Measurements from ENCODE around the gene NOL3.

NOL3 gene

DNA sequence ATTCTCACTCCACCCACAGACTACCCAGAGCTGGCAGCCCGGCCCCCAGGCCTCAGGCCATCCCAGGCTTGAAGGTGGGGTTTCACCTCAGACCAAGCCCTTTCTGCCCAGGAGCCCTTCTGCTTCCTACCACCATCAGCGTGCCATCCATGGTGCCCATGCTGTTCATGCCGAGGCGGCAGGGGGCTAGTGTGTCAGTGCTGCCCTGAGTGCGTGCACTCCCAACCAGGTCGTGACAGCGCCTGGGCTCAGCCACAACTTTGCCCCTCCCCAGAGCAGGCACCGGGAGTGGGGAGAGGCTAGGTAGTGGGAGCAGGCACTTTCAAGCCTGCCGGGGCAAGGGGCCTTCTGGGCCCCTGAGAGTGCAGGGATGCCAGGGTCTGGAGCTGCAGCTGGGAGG lies 28.0 kb upstream of the NOL3 start:
- in situ Hi-C loops (cut with MboI; ENCODE audit: low sequenced_read_pairs, unreplicated experiment), result no loop called here
- no peak for DNase-seq (ENCODE audit: low spot score)
- no peak for TF ChIP-seq CTCF (IDR thresholded peaks at IDR 0.05; ENCODE audit: borderline replicate concordance, control extremely low read depth, extremely low read depth, insufficient read depth, missing control alignments)

GRCh38 chr16:67144943-67145342 lies 25.4 kb upstream of the NOL3 start:
- TF ChIP-seq CTCF (IDR thresholded peaks at IDR 0.05; ENCODE audit: borderline replicate concordance, control extremely low read depth, extremely low read depth, insufficient read depth, missing control alignments), result no peak
- in situ Hi-C loops (cut with MboI; ENCODE audit: low sequenced_read_pairs, unreplicated experiment), result no loop called here
- DNase-seq (ENCODE audit: low spot score), result no peak

DNA sequence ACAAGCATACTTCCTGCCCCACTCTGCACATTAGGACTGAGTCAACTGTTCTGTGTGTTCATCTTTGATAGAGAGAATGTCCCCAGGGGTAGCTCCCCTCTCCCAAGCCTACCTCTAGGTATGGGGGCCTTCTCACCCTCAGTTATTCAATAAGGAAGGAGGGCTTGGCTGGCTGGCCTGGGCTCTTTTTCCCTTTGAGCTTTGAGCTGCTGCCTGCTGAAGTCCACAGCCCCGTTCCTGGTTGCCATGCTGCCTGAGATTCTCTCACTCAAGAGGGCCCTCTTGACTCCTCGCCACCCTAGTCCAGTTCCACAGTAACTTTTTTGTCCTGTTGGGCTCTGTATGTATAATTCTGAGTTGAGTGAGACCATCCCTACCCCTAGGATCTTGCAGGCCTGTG lies 24.6 kb upstream of the NOL3 start:
- TF ChIP-seq CTCF (IDR thresholded peaks at IDR 0.05; ENCODE audit: borderline replicate concordance, control extremely low read depth, extremely low read depth, insufficient read depth, missing control alignments), result no peak
- in situ Hi-C loops (cut with MboI; ENCODE audit: low sequenced_read_pairs, unreplicated experiment), result no loop called here
- DNase-seq (ENCODE audit: low spot score), result no peak

GRCh38 chr16:67146523-67147357 lies 23.6 kb upstream of the NOL3 start:
- no peak for TF ChIP-seq CTCF (IDR thresholded peaks at IDR 0.05; ENCODE audit: borderline replicate concordance, control extremely low read depth, extremely low read depth, insufficient read depth, missing control alignments)
- in situ Hi-C loops (cut with MboI; ENCODE audit: low sequenced_read_pairs, unreplicated experiment), result no loop called here
- DNase-seq (ENCODE audit: low spot score), result no peak

DNA sequence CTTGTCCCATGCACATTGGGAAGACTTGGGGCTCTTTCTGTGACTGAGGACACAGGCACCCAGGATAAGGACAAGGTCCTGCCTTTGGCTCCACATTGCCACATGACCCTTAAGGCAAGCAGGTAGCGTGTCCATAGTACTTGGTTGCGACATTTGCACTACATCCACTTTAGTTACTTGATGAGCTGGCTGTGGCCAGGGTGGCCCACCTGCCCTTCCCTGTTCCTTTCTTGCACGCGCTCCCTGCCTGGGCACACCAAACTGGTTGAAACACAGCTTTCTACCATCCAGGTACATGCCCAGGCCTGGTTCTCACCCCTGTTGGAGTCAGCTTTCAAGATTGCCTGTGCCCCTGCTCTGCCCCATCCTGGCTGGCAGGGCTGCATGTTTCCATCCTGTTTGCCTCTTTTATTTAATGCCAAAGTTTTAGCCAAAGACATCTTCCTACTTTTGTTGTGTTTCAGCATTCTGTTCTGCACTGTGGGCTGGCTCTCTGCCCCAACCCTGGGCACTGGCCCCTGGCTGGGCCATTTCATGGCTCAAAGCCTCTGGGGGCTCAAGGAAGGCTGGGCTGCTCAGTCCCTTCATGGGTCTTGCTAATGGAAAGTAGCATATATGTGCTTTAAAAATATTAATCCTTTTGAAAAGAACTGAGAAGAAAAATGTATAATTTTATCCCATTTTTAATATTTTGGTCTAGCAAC lies 22.7 kb upstream of the NOL3 start:
- no peak for DNase-seq (ENCODE audit: low spot score)
- TF ChIP-seq CTCF (IDR thresholded peaks at IDR 0.05; ENCODE audit: borderline replicate concordance, control extremely low read depth, extremely low read depth, insufficient read depth, missing control alignments), result no peak
- in situ Hi-C loops (cut with MboI; ENCODE audit: low sequenced_read_pairs, unreplicated experiment), result no loop called here

DNA sequence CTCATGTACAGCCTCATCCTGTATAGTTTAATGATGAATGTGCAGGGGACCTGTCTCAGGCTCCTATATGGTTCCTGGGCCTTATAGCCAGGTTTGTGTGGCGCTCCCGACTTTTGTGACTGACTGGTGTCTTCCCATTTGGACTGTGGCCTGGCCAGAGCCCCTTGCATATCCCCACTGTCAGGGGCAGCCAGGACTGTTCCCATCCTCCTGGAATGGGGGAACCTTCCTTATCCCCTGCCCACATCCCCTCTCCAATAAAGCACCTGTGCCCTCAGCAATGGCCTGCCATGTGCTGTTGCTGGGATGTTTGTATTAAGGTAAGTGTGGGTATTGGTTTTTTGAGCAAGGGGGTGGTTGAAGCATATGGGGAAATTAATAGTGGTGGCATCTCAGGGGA lies 22.1 kb upstream of the NOL3 start:
- no peak for DNase-seq (ENCODE audit: low spot score)
- TF ChIP-seq CTCF (IDR thresholded peaks at IDR 0.05; ENCODE audit: borderline replicate concordance, control extremely low read depth, extremely low read depth, insufficient read depth, missing control alignments), result no peak
- in situ Hi-C loops (cut with MboI; ENCODE audit: low sequenced_read_pairs, unreplicated experiment), result no loop called here
